ENCODE results near the gene ACBD6.

The ACBD6 gene

GRCh38 chr1:180365039-180365438 lies 137.3 kb downstream of the ACBD6 start:
- no peak for DNase-seq

GRCh38 chr1:180363246-180363995 lies 139.0 kb downstream of the ACBD6 start:
- DNase-seq = no peak

- no peak for DNase-seq
Observed at GRCh38 chr1:180360333-180361075, 141.9 kb downstream of the ACBD6 start.

- DNase-seq = no peak
Observed at GRCh38 chr1:180358649-180359048, 143.7 kb downstream of the ACBD6 start.

GRCh38 chr1:180353945-180354344 lies 148.4 kb downstream of the ACBD6 start:
- DNase-seq = no peak

- DNase-seq = no peak
Observed at GRCh38 chr1:180352588-180352987, 149.8 kb downstream of the ACBD6 start.

- no peak for DNase-seq
Observed at GRCh38 chr1:180352021-180352420, 150.4 kb downstream of the ACBD6 start.

- no peak for DNase-seq
Observed at GRCh38 chr1:180345148-180345547, 157.2 kb downstream of the ACBD6 start.

- no peak for DNase-seq
Observed at GRCh38 chr1:180343921-180344769, 158.2 kb downstream of the ACBD6 start.

GRCh38 chr1:180327089-180327488 lies 175.3 kb downstream of the ACBD6 start:
- no peak for DNase-seq

GRCh38 chr1:180312926-180313325 lies 189.5 kb downstream of the ACBD6 start:
- DNase-seq = no peak

GRCh38 chr1:180311011-180311730 lies 191.2 kb downstream of the ACBD6 start:
- DNase-seq = no peak

- no peak for DNase-seq
Observed at GRCh38 chr1:180310095-180310494, 192.3 kb downstream of the ACBD6 start.

- DNase-seq = no peak
Observed at GRCh38 chr1:180309338-180309737, 193.0 kb downstream of the ACBD6 start.

- DNase-seq = no peak
Observed at GRCh38 chr1:180301135-180301742, 201.1 kb downstream of the ACBD6 start.

GRCh38 chr1:180299479-180300221 lies 202.7 kb downstream of the ACBD6 start:
- DNase-seq = no peak

GRCh38 chr1:180295999-180296398 lies 206.4 kb downstream of the ACBD6 start:
- DNase-seq = no peak

GRCh38 chr1:180294711-180295110 lies 207.7 kb downstream of the ACBD6 start:
- DNase-seq = no peak

GRCh38 chr1:180291004-180291403 lies 211.4 kb downstream of the ACBD6 start:
- DNase-seq = no peak

GRCh38 chr1:180290265-180291001 lies 211.9 kb downstream of the ACBD6 start:
- no peak for DNase-seq

GRCh38 chr1:180288940-180289339 lies 213.4 kb downstream of the ACBD6 start:
- DNase-seq = no peak

Data from activated CD4-positive, alpha-beta T cell treated with anti-CD3 and anti-CD28 coated beads for 48 hours (primary cell).